Activated CD8-positive, alpha-beta memory T cell treated with anti-CD3 and anti-CD28 coated beads, Interleukin-2, amount 50 U/mL, for 48 hours (primary cell): ENCODE data around the gene RASGRP2.

Experiments used
- DNase-seq: peaks from one replicate; pipeline ENCODE4 v3.0.0-alpha.2; 2020

The RASGRP2 gene

DNA sequence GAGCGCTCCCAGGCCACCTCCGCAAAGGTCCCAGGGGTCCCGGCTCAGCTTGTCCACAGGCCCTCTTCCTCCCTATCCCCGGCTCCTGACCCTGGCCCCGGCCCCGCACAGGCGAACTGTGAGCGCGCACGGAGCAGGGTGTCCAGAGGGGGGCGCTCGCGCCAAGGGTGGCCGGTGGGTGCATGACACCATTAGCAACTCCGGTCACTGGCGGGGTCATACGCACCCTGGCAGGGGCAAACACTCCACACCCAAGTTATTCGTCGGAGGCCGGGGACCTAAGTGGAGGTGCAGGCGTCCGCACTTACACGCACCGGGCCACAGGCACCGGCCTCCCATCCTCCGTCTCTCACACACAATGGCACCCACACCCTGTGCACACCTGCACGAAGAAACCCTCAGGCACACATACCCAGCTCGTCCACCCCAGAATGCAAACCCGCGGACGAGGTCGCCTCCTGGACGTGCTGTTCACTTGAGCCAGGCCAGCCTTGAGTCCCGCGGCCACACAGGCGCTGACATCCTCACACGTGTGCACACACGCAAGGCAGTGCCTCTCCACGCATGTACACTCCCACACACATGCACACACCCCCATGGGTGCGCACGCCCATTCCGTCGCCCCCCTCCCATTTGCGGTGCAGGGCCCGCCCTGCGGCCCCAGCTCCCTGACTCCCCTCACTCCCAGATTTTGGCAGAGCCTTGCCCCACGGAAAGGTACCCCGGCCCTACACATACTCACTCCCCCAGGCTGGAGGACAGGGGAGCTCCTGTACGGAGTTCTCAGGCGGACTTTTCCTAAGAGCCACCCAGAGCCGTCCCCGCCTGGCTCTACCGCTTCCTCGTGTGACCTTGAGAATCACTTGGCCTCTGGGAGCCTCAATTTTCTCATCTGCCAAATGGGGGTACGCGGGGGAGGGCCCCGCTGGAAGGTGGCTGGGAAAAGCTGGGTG, at the start of gene RASGRP2:
Gene RASGRP2, minus strand, starts transcription at position 552 of the 953 bp plus-strand sequence. CDS start 1,276 bp downstream, outside the sequence.
- DNase-seq = peak; percentile 95

- no peak for DNase-seq
Observed at GRCh38 chr11:64792482-64792881, 48.5 kb upstream of the RASGRP2 start.

DNA sequence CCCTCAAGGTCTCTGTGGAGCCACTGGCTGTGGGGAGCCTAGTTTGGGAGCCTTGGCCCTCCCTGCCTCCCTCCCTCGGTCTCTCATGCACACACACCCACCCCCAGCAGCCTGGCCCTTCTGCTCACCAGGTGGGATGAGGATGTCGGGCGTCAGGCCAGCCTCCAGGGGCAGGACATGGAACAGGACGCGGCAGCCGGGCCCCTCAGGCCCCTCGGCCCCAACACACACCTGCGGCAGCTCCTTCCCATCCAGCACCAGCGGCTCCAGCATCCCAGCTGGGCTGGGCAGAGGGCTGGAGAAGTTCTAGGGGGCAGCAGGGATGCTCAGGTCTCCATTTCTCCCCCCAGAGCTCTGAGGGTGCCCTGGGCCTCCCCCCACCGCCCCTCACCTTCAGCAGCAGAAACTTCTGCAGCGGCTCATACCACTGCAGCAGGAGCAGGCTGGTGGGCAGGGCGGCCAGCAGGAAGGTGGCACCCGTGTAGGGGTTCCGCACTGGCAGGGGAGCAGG, 47.9 kb upstream of the RASGRP2 start:
- no peak for DNase-seq

DNA sequence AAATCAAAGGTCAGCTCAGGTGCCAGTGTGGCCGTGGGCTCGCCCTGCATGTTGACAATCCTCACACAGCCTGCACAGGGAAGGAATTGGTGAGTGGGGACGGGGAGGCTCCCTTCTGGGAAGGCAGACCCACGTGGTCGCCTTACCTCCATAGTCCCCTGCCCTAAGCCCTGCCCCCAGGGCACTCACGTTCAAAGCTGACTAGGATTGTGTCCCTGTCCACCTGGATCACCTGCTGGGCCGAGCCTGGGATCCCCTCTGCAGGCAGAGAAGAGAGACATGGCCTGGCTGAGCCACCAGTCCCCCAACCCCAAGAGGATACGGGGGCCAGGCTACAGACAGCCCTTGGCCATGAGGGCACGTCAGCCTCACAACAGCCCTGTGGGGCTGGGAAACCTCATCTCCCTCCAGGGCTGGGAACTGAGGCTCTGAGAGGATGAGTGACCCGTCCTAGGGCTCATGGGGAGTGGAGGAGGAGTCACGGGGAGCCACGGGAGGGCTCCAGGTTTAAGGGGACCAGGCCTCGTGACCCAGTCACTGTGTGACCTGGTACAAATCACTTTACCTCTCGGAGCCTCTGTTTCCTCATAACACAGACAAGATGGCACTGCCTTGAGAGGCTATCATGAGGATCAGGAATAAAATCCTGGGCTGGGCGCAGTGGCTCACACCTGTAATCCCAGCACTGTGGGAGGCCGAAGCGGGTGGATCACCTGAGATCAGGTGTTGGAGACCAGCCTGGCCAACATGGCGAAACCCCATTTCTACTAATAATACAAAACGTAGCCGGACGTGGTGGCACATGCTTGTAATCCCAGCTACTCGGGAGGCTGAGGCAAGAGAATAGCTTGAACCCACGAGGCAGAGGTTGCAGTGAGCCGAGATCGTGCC, 46.5 kb upstream of the RASGRP2 start:
- DNase-seq = no peak

- no peak for DNase-seq
Observed at GRCh38 chr11:64789331-64790204, 45.6 kb upstream of the RASGRP2 start.

DNA sequence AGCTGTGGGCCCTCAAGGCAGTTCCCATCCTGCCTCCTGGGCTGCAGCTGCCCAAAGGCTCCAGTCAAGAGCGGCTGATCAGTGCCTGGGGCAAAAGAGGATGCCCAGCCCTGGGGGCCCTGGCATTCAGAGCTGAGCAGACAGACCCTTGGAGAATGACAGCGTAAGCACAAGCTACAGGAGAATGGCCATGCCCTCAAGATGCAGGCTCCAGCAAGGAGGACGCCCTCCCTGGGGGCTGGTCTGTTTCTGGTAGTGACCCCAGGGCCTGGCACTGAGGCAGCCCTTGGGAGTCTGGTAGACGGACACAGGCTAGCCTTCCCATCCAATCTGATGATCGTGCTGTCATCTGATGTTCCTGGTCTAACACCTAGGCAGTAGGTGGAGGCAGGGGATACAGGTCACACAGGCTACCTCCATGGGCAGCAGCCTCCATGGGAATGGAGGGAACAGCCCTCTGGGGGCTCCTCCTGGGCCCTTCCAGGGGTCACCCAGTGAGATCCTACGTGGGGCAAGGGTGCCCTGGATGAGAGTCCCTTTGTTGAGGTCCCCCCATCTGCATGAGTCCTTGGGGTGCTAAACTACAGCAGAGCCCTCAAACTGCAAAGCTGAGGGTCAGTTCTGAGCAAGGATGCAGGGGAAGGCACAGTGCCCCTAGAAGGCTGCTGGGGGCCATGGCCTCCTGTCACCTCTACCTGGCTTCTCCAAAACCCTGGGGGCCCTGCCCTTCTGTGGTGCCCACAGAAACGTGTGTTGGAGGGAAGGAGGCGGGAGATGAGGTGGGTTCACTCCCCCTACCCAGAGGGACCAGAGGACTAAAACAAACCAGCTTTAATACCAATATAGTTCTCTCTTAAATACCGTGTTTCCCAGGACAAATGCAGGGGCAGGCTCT, 44.6 kb upstream of the RASGRP2 start:
- no peak for DNase-seq

DNA sequence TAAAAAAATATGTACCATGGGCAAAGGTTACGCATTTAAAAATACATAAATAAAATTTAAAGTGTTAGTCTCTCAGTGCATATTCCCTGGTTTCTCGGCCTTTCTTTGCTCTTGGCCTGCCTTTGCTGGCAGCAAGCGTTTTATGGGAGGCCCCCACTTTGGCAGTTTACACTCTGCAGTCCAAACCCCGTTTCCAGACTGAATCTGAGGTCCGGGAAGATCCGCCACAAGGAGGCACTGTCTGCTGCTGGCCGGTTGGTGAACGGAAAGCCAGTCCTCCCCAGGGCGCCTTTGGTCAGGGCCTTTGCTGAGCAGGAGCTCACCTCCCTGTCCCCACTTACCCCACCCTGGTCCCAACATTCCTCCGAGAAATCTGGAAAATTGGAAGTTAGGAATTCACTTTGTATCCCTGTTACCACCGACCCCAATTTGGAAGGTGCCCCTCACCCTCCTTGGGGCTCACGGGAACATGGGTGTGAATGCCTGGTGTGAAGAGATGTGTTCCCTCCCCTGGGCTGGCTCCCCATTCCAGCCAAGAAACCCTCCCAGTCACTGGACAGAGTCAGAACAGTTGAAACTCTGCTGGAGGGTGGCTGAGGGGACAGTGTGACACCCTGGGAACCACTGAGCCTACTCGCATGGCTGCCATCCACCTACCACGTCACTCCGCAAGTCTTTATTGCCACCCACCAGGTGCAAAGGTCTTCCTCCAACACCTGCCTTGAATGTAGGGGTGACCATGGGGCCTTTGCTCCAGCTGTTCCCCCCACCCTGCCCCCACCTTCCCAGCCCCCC, 43.8 kb upstream of the RASGRP2 start:
- DNase-seq = peak; percentile 77

DNA sequence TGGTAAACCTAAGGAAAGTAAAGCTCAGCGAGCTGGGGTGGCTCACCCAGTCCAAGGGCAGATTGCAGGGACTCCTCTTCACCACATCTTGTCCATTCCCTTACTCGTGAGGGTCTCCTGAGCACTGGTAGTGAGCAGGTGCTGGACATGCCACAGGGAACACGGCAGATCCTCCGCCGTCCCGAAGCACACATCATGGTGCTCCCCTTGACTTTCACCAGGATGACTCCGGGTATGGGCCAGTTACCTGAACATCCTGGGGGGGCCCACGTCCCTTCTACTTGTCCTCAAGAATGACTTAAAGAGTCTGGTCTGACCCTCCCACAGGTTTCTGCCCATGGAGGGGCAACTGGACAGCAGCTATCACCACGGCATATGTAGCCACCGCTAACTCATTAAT, 42.4 kb upstream of the RASGRP2 start:
- no peak for DNase-seq

- no peak for DNase-seq
Observed at GRCh38 chr11:64784813-64785581, 41.1 kb upstream of the RASGRP2 start.

DNA sequence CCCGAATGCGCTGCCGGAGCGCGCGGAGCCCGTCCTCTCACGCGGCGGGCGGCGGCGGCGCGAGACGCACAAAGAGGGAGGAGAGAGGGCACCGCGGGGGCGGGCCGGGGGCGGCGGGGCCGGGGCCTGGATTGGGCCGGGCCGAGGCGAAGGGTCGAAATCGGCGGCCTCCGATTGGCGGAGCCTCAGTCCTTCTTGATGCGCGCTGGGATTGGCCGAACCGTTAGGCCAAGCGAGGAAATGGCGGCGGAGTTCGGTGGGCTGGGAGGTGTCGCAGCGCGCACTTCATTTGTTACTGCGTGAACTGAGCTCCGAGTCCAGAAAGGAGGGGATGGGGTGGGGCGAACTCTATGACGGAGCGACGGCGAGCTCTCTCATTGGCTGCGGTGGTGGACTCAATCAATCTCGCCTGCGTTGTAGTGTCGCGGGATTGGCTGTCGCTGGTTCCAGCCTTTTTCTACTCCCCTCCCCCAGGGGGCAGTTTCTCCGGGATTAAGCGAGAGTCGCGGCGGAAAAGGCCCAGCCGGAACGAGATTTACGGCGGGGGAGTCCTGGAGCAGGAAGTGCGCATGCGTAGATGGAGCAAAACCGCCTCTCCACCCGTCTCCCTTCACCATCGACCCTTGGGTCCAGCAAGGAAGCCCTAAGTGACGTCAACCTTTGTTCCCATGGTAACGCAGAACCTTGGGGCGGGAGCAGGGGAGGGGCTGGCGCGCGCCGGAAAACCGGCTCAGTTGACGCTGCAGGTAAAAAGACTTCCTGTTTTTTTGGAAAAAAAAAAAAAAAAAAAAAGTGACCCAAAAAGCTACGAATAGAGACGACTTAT, 34.7 kb upstream of the RASGRP2 start, which contains the start of gene SF1:
Gene SF1, minus strand, starts transcription at position 70 of the 826 bp plus-strand sequence. CDS start 150 bp downstream, outside the sequence.
- peak; percentile 98 for DNase-seq

DNA sequence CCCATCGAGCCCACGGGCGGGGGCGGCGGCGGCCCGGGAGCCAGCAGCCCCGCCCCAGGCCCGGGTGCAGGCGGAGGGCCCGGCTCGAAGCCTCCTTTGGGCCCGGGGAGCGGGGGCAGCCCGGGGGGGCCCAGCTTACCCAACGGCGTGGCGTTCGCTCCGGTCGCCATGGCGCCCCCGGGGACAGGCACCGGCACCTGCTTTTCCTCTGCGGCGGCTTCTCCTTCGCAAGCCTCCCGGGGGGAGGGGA, 34.2 kb upstream of the RASGRP2 start:
- no peak for DNase-seq

DNA sequence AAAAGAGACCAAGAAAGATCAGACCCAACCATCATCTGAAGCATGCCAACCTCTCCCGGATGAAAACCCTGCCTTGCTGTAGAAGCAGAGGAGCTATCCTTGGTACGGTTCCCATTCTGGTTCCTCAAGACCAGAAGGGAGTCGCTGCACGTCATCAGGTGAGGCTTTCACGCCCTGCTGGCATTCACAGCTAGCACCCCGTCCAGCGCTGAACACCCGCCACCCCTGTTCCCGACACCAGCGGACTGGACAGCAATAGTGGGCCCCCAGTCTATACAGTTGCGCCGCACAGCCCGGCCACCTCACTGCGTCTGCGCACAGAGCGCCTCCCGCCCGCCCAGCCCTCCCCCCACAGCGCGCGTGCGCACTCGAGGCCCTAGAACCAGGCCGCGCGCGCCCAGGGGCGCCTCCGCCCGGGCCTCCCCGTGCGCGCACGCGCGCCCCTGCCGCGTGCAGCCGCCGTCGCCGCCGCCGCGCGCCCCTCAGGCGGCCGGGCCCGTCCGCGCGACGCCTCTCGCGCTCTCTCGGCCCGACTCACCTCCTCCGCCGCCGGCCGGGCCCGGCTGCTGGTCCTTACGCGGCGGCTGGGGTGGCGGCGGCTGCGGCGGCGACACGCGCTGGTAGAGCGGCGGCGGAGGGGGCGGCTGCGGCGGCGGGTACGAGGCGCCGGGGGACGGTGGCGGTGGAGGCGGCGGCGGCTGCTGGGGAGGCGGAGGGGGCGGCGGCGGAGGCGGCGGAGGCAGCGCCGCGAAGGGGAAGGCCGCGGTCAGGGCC, 33.7 kb upstream of the RASGRP2 start:
- peak; percentile 90 for DNase-seq

- DNase-seq = no peak
Observed at GRCh38 chr11:64776875-64777274, 32.9 kb upstream of the RASGRP2 start.

- no peak for DNase-seq
Observed at GRCh38 chr11:64776425-64776824, 32.5 kb upstream of the RASGRP2 start.

DNA sequence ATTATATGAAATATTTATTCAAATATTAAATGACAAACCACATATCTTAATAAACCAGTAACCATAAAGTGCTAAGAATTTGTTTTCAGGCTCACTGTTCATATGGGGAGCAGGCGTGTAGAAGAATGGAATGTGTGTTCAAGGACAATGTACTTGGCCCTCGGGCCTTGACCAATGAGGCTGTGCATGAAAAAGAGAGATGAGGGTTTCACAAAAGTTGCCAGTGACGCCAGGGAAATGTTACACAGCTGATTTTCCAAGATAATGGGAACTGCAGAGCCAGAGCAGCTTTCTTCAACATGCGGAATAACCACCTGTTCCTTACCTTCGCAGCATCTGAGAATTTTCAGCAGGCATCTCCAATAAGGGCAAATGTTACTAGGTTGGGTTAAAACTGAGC, 30.2 kb upstream of the RASGRP2 start:
- no peak for DNase-seq

DNA sequence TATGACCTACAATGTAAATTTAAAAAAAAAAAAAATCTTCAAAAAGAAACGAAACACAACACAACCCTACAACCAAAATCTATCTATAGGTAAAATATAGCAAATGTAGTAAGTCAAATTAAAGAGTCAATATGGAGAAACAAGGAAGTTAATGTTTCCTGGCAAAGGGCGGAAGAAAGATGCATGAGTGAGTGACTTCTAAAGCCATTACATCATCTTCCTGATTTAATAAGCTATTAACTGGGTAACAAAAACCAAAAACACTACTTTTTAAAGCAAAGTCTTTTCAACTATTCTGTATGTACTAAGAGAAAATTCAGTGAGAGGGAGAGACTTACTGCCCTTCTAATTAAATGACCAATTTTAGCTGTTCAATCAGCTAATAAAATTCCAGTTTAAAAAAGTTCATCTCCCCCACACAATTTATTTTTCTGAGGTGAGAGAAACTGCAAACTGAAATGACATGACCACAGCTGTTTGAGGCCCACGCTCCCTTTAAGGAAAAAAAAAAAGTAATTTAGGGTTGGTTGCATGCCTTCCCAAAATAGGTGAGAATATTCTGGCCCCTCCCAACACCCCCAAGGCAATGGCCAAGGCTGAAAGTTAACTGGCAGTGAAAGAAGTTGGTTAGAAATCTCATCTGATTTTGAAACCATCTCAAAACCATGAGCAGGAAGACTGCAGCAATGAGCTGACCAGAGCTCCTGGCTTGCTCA, 28.5 kb upstream of the RASGRP2 start:
- DNase-seq = no peak

- DNase-seq = no peak
Observed at GRCh38 chr11:64771861-64772260, 27.9 kb upstream of the RASGRP2 start.
